H9 (cell line): ENCODE data around the gene PPIL6. TPM values are rescaled to one million over a fixed set of nuclear protein-coding genes. Genes with fewer than 3 reads are reported as not detected.

Experiments
- DNase-seq: peaks from one replicate; pipeline ENCODE4 v3.0.0-alpha.2; 2017
- H2AFZ ChIP-seq: one replicate; pipeline ENCODE4 v1.6.1; 2013; ENCODE audit warnings: mild to moderate bottlenecking, low read length, control low read depth, moderate library complexity
- H2AK5ac ChIP-seq: 2 replicates; pipeline ENCODE4 v1.6.1; 2013; ENCODE audit warnings: low read length, control low read depth, mixed read lengths; ENCODE audit not compliant: insufficient read length
- H2BK120ac ChIP-seq: one replicate; pipeline ENCODE4 v1.6.1; 2013; ENCODE audit warnings: low read depth, mild to moderate bottlenecking, low read length, control low read depth, inconsistent platforms; ENCODE audit not compliant: poor library complexity, severe bottlenecking
- H2BK12ac ChIP-seq: 2 replicates; pipeline ENCODE4 v1.6.1; 2013; ENCODE audit warnings: low read length, control low read depth, mixed read lengths, low read depth; ENCODE audit not compliant: insufficient read length
- H2BK15ac ChIP-seq: 2 replicates; pipeline ENCODE4 v1.6.1; 2013; ENCODE audit warnings: low read depth, low read length, control low read depth
- H2BK20ac ChIP-seq: one replicate; pipeline ENCODE4 v1.6.1; 2013; ENCODE audit warnings: low read depth, mild to moderate bottlenecking, low read length, control low read depth, inconsistent platforms; ENCODE audit not compliant: poor library complexity, severe bottlenecking
- H2BK5ac ChIP-seq: 2 replicates; pipeline ENCODE4 v1.6.1; 2013; ENCODE audit warnings: low read length, control low read depth, mixed read lengths; ENCODE audit not compliant: insufficient read length
- H3K14ac ChIP-seq: 2 replicates; pipeline ENCODE4 v1.6.1; 2013; ENCODE audit warnings: low read length, control low read depth; ENCODE audit not compliant: insufficient read depth
- H3K18ac ChIP-seq: 2 replicates; pipeline ENCODE4 v1.6.1; 2013; ENCODE audit warnings: low read depth, mild to moderate bottlenecking, mixed read lengths, low read length, control low read depth; ENCODE audit not compliant: insufficient read length
- H3K23ac ChIP-seq: 2 replicates; pipeline ENCODE4 v1.6.1; 2013; ENCODE audit warnings: low read length, control low read depth, mixed read lengths, low read depth; ENCODE audit not compliant: insufficient read length
- H3K23me2 ChIP-seq: 2 replicates; pipeline ENCODE4 v1.6.1; 2013; ENCODE audit warnings: low read depth, mild to moderate bottlenecking, mixed read lengths, low read length, control low read depth; ENCODE audit not compliant: insufficient read length, poor library complexity, severe bottlenecking
- H3K27ac ChIP-seq: 2 replicates; pipeline ENCODE4 v1.5.1; 2013; ENCODE audit warnings: low read length, control low read depth, mixed read lengths, low read depth; ENCODE audit not compliant: insufficient read length
- H3K27me3 ChIP-seq: 2 replicates; pipeline ENCODE4 v1.6.1; 2013; ENCODE audit warnings: low read length, control low read depth, inconsistent platforms; ENCODE audit not compliant: insufficient read depth
- H3K4ac ChIP-seq: 2 replicates; pipeline ENCODE4 v1.6.1; 2013; ENCODE audit warnings: low read depth, mild to moderate bottlenecking, control low read depth, inconsistent platforms, low read length, moderate library complexity
- H3K4me1 ChIP-seq: 2 replicates; pipeline ENCODE4 v1.6.1; 2013; ENCODE audit warnings: low read length, control low read depth, inconsistent platforms; ENCODE audit not compliant: insufficient read depth
- H3K4me2 ChIP-seq: 2 replicates; pipeline ENCODE4 v1.6.1; 2013; ENCODE audit warnings: low read length, control low read depth, mixed read lengths; ENCODE audit not compliant: insufficient read length, insufficient read depth
- H3K56ac ChIP-seq: 2 replicates; pipeline ENCODE4 v1.6.1; 2013; ENCODE audit warnings: low read depth, mild to moderate bottlenecking, mixed read lengths, low read length, control low read depth; ENCODE audit not compliant: insufficient read length
- H3K79me1 ChIP-seq: 2 replicates; pipeline ENCODE4 v1.6.1; 2013; ENCODE audit warnings: low read depth, mild to moderate bottlenecking, moderate library complexity, low read length, control low read depth, inconsistent platforms; ENCODE audit not compliant: insufficient read depth, poor library complexity, severe bottlenecking
- H3K79me2 ChIP-seq: 2 replicates; pipeline ENCODE4 v1.6.1; 2013; ENCODE audit warnings: low read length, control low read depth, inconsistent platforms; ENCODE audit not compliant: insufficient read depth
- H3K9ac ChIP-seq: 2 replicates; pipeline ENCODE4 v1.6.1; 2013; ENCODE audit warnings: low read length, control low read depth, mixed read lengths; ENCODE audit not compliant: insufficient read length; ENCODE audit errors: extremely low read depth
- H3K9me3 ChIP-seq: one replicate; pipeline ENCODE4 v1.6.1; 2013; ENCODE audit warnings: low read depth, low read length, inconsistent platforms; ENCODE audit not compliant: control insufficient read depth
- H3T11ph ChIP-seq: one replicate; pipeline ENCODE4 v1.6.1; 2013; ENCODE audit warnings: mild to moderate bottlenecking, low read length, control low read depth, inconsistent platforms
- H4K20me1 ChIP-seq: one replicate; pipeline ENCODE4 v1.6.1; 2013; ENCODE audit not compliant: control insufficient read depth, insufficient read length, insufficient read depth
- H4K5ac ChIP-seq: 2 replicates; pipeline ENCODE4 v1.6.1; 2013; ENCODE audit warnings: low read depth, mild to moderate bottlenecking, mixed read lengths, low read length, control low read depth; ENCODE audit not compliant: insufficient read length
- H4K8ac ChIP-seq: replicated peaks from 2 replicates; pipeline ENCODE4 v1.6.1; 2013; ENCODE audit warnings: low read length, control low read depth, mixed read lengths, low read depth; ENCODE audit not compliant: insufficient read length
- H4K91ac ChIP-seq: 2 replicates; pipeline ENCODE4 v1.6.1; 2013; ENCODE audit warnings: low read depth, mild to moderate bottlenecking, moderate library complexity, mixed read lengths, low read length, control low read depth; ENCODE audit not compliant: insufficient read length
- H3K27ac Mint-ChIP-seq, 3 experiments: 2 replicates in 2 of 3; 3 replicates in 1 of 3; pipeline ENCODE4 v1.8.0; 2020 to 2021; ENCODE audit warnings: mixed read lengths in 3 of 3, mild to moderate bottlenecking in 1 of 3, moderate library complexity in 1 of 3
- H3K27me3 Mint-ChIP-seq: 2 replicates; pipeline ENCODE4 v1.8.0; 2021; ENCODE audit warnings: low read depth, mild to moderate bottlenecking, moderate library complexity, mixed read lengths
- H3K36me3 Mint-ChIP-seq, 3 experiments: 2 replicates in 2 of 3; 3 replicates in 1 of 3; pipeline ENCODE4 v1.8.0; 2020 to 2021; ENCODE audit warnings: low read depth in 3 of 3, mixed read lengths in 3 of 3; ENCODE audit not compliant: insufficient read depth in 1 of 3
- H3K4me1 Mint-ChIP-seq, 2 experiments: 2 replicates each; pipeline ENCODE4 v1.8.0; 2020; ENCODE audit warnings: mixed read lengths in 2 of 2
- H3K4me3 Mint-ChIP-seq, 2 experiments: 2 replicates in 1 of 2; 3 replicates in 1 of 2; pipeline ENCODE4 v1.8.0; 2020 to 2021; ENCODE audit warnings: mild to moderate bottlenecking in 2 of 2, mixed read lengths in 2 of 2, moderate library complexity in 1 of 2
- H3K9me3 Mint-ChIP-seq, 2 experiments: 2 replicates in 1 of 2; 3 replicates in 1 of 2; pipeline ENCODE4 v1.8.0; 2020; ENCODE audit warnings: mild to moderate bottlenecking in 2 of 2, mixed read lengths in 2 of 2, moderate library complexity in 1 of 2
- total RNA-seq: library from RNA; stranded (reverse); gene quantifications from 2 replicates; pipeline ENCODE4 v1.2.1, GENCODE V29; 2021
- TF ChIP-seq, protein P1 (sequence below): fragments of 200-600 bp; sonication (generic); conservative IDR thresholded peaks from 3 replicates; pipeline ENCODE4 v1.8.0; 2021; ENCODE audit warnings: antibody characterized with exemption, mild to moderate bottlenecking

Gene PPIL6
- total RNA-seq, 1 experiment from 2014 or later: 1.0 TPM

DNA sequence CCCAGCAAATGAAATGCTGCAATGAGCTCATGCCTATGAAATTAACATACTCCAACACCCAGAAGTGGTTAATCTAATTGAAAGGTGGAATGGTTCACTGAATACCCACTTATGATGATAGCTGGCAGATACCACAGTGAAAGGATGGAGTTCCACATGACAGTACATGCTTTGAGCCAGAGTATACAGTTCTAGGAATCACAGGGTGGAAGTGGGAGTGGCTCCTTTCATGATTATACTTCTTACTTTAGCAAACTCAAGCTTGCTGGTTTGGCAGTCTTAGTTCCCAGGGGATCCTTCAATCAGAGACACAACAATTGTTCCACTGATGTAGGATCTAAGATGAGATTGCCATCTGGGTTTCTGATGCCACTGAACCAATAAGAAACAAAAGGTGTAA lies 79.6 kb downstream of the PPIL6 start:
- Mint-ChIP-seq H3K27me3 (no peaks in the 10 kb centered on the region), H3K36me3 (peaks cover 76 to 89% (median 76%) of the 10 kb centered on the region in 3 experiments), H3K4me3 (no peak overlapping the region), H3K27ac (no peak overlapping the region), H3K9me3 (peaks cover 6 to 14% of the 10 kb centered on the region in 2 experiments; a peak in 4 of 5 replicates), H3K4me1 (no peaks in the 10 kb centered on the region)
- no peak overlapping the region for H3K4ac ChIP-seq
- no peak overlapping the region for H3K27ac ChIP-seq
- no peak overlapping the region for H2AK5ac ChIP-seq
- H3K18ac ChIP-seq: no peak overlapping the region
- H3T11ph ChIP-seq: no peak overlapping the region
- H2BK120ac ChIP-seq: no peak overlapping the region
- H2AFZ ChIP-seq: no peak overlapping the region
- no peaks in the 10 kb centered on the region for H3K27me3 ChIP-seq
- no peak overlapping the region for H4K91ac ChIP-seq
- H4K20me1 ChIP-seq: no peaks in the 10 kb centered on the region
- H3K4me1 ChIP-seq: no peaks in the 10 kb centered on the region
- H4K5ac ChIP-seq: no peak overlapping the region
- no peak overlapping the region for H2BK20ac ChIP-seq
- H3K4me2 ChIP-seq: no peak overlapping the region
- no peak overlapping the region for H3K56ac ChIP-seq
- no peak overlapping the region for H3K14ac ChIP-seq
- no peak overlapping the region for H2BK5ac ChIP-seq
- no peak overlapping the region for H2BK12ac ChIP-seq
- H2BK15ac ChIP-seq: no peak overlapping the region
- H3K9me3 ChIP-seq: peaks cover 7% of the 10 kb centered on the region
- H3K79me1 ChIP-seq: no peaks in the 10 kb centered on the region
- H3K23ac ChIP-seq: no peak overlapping the region
- H3K79me2 ChIP-seq: no peaks in the 10 kb centered on the region
- no peaks in the 10 kb centered on the region for H3K23me2 ChIP-seq
- DNase-seq: no peak
- H4K8ac ChIP-seq: no peak overlapping the region
- TF ChIP-seq, protein P1, sequence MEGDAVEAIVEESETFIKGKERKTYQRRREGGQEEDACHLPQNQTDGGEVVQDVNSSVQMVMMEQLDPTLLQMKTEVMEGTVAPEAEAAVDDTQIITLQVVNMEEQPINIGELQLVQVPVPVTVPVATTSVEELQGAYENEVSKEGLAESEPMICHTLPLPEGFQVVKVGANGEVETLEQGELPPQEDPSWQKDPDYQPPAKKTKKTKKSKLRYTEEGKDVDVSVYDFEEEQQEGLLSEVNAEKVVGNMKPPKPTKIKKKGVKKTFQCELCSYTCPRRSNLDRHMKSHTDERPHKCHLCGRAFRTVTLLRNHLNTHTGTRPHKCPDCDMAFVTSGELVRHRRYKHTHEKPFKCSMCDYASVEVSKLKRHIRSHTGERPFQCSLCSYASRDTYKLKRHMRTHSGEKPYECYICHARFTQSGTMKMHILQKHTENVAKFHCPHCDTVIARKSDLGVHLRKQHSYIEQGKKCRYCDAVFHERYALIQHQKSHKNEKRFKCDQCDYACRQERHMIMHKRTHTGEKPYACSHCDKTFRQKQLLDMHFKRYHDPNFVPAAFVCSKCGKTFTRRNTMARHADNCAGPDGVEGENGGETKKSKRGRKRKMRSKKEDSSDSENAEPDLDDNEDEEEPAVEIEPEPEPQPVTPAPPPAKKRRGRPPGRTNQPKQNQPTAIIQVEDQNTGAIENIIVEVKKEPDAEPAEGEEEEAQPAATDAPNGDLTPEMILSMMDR: no peak
- H3K9ac ChIP-seq: no peak overlapping the region
